Memory B cell (primary cell): ENCODE measurements around the gene SHISA7.

Experiments used
- ATAC-seq: fragments of 150-1000 bp; cut with Tn5 transposase; 2 replicates; pipeline ENCODE4 v1.10.0; 2021; ENCODE audit warnings: low read depth, mild to moderate bottlenecking, moderate library complexity
- DNase-seq, 2 donors: peaks; one replicate each; pipeline ENCODE4 v3.0.0; 2022; ENCODE audit warnings: low spot score in 2 of 2
- H3K27ac Mint-ChIP-seq: one replicate; pipeline ENCODE4 v1.8.0; 2022; ENCODE audit warnings: mild to moderate bottlenecking, moderate library complexity, mixed read lengths
- H3K27me3 Mint-ChIP-seq: one replicate; pipeline ENCODE4 v1.8.0; 2022; ENCODE audit warnings: mixed read lengths
- H3K36me3 Mint-ChIP-seq: one replicate; pipeline ENCODE4 v1.8.0; 2022; ENCODE audit warnings: mild to moderate bottlenecking, mixed read lengths
- H3K4me1 Mint-ChIP-seq: one replicate; pipeline ENCODE4 v1.8.0; 2022; ENCODE audit warnings: mixed read lengths
- H3K4me3 Mint-ChIP-seq: one replicate; pipeline ENCODE4 v1.8.0; 2022; ENCODE audit warnings: mild to moderate bottlenecking, moderate library complexity, mixed read lengths
- H3K9me3 Mint-ChIP-seq: one replicate; pipeline ENCODE4 v1.8.0; 2022; ENCODE audit warnings: mixed read lengths

Gene SHISA7

GRCh38 chr19:55484593-55485438, 41.7 kb upstream of the SHISA7 start, which contains the start of gene NAT14:
NAT14 (plus strand) TSS chr19:55485188; CDS start chr19:55485709, 521 bp downstream.
- Mint-ChIP-seq H3K4me1 (peaks cover 9% of the 10 kb centered on the region), H3K27me3 (no peaks in the 10 kb centered on the region), H3K9me3 (no peaks in the 10 kb centered on the region), H3K4me3 (peak within 1 kb of the TSS; percentile 80), H3K36me3 (peaks cover 2% of the 10 kb centered on the region), H3K27ac (peak within 1 kb of the TSS; percentile 58)
- DNase-seq (peak; percentile 70 to 81), ATAC-seq (peak; percentile 83)

- Mint-ChIP-seq H3K9me3 (no peaks in the 10 kb centered on the region), H3K27ac (no peak overlapping the region), H3K27me3 (no peaks in the 10 kb centered on the region), H3K4me1 (peaks cover 15% of the 10 kb centered on the region), H3K4me3 (peak overlapping the region; percentile 63), H3K36me3 (peaks cover 7% of the 10 kb centered on the region)
- ATAC-seq, result no peak
- no peak for DNase-seq
These were observed 40.8 kb upstream of the SHISA7 start for GRCh38 chr19:55483706-55484592.

GRCh38 chr19:55482967-55483705, 40.0 kb upstream of the SHISA7 start:
- Mint-ChIP-seq H3K27ac (no peak overlapping the region), H3K4me1 (peaks cover 20% of the 10 kb centered on the region), H3K36me3 (peaks cover 12% of the 10 kb centered on the region), H3K9me3 (no peaks in the 10 kb centered on the region), H3K27me3 (no peaks in the 10 kb centered on the region), H3K4me3 (no peak overlapping the region)
- ATAC-seq (no peak), DNase-seq (no peak)

- no peaks in the 10 kb centered on the region for H3K27me3 Mint-ChIP-seq
- ATAC-seq (no peak), DNase-seq (no peak)
- H3K9me3 Mint-ChIP-seq, result no peaks in the 10 kb centered on the region
- no peak overlapping the region for H3K27ac Mint-ChIP-seq
- H3K4me1 Mint-ChIP-seq, result peaks cover 25% of the 10 kb centered on the region
- H3K4me3 Mint-ChIP-seq, result no peak overlapping the region
- peaks cover 12% of the 10 kb centered on the region for H3K36me3 Mint-ChIP-seq
These were observed 39.3 kb upstream of the SHISA7 start for GRCh38 chr19:55482156-55482961.

- ATAC-seq, result no peak
- no peaks in the 10 kb centered on the region for H3K27me3 Mint-ChIP-seq
- H3K27ac Mint-ChIP-seq, result no peak overlapping the region
- no peaks in the 10 kb centered on the region for H3K9me3 Mint-ChIP-seq
- no peak overlapping the region for H3K4me3 Mint-ChIP-seq
- H3K4me1 Mint-ChIP-seq, result peaks cover 25% of the 10 kb centered on the region
- H3K36me3 Mint-ChIP-seq, result peaks cover 12% of the 10 kb centered on the region
- no peak for DNase-seq
These were observed 38.7 kb upstream of the SHISA7 start for GRCh38 chr19:55481794-55482155.

GRCh38 chr19:55481148-55481793, 38.2 kb upstream of the SHISA7 start:
- Mint-ChIP-seq H3K4me1 (peaks cover 25% of the 10 kb centered on the region), H3K4me3 (no peak overlapping the region), H3K27me3 (no peaks in the 10 kb centered on the region), H3K36me3 (peaks cover 12% of the 10 kb centered on the region), H3K9me3 (no peaks in the 10 kb centered on the region), H3K27ac (no peak overlapping the region)
- DNase-seq (no peak), ATAC-seq (no peak)

- Mint-ChIP-seq H3K27me3 (no peaks in the 10 kb centered on the region), H3K4me1 (peaks cover 21% of the 10 kb centered on the region), H3K9me3 (no peaks in the 10 kb centered on the region), H3K36me3 (peaks cover 12% of the 10 kb centered on the region), H3K27ac (peak overlapping the region; percentile 30), H3K4me3 (peak overlapping the region; percentile 2)
- no peak for DNase-seq
- no peak for ATAC-seq
These were observed 36.5 kb upstream of the SHISA7 start for GRCh38 chr19:55479451-55480230.

- H3K27me3 Mint-ChIP-seq, result no peaks in the 10 kb centered on the region
- no peak for ATAC-seq
- H3K4me3 Mint-ChIP-seq, result no peak overlapping the region
- peak overlapping the region; percentile 30 for H3K27ac Mint-ChIP-seq
- no peak for DNase-seq
- no peaks in the 10 kb centered on the region for H3K9me3 Mint-ChIP-seq
- H3K36me3 Mint-ChIP-seq, result peaks cover 12% of the 10 kb centered on the region
- peaks cover 21% of the 10 kb centered on the region for H3K4me1 Mint-ChIP-seq
These were observed 35.9 kb upstream of the SHISA7 start for GRCh38 chr19:55479045-55479444.

- H3K27me3 Mint-ChIP-seq, result no peaks in the 10 kb centered on the region
- H3K27ac Mint-ChIP-seq, result peak overlapping the region; percentile 30
- ATAC-seq (no peak), DNase-seq (no peak)
- peaks cover 21% of the 10 kb centered on the region for H3K4me1 Mint-ChIP-seq
- peak overlapping the region; percentile 52 for H3K4me3 Mint-ChIP-seq
- H3K9me3 Mint-ChIP-seq, result no peaks in the 10 kb centered on the region
- peaks cover 12% of the 10 kb centered on the region for H3K36me3 Mint-ChIP-seq
These were observed 35.3 kb upstream of the SHISA7 start for GRCh38 chr19:55478364-55478763.

- no peak for DNase-seq
- H3K36me3 Mint-ChIP-seq, result peaks cover 12% of the 10 kb centered on the region
- H3K27ac Mint-ChIP-seq, result no peak overlapping the region
- no peak for ATAC-seq
- H3K4me1 Mint-ChIP-seq, result peaks cover 21% of the 10 kb centered on the region
- no peaks in the 10 kb centered on the region for H3K9me3 Mint-ChIP-seq
- H3K4me3 Mint-ChIP-seq, result peak overlapping the region; percentile 52
- no peaks in the 10 kb centered on the region for H3K27me3 Mint-ChIP-seq
These were observed 34.8 kb upstream of the SHISA7 start for GRCh38 chr19:55477905-55478304.

- peaks cover 21% of the 10 kb centered on the region for H3K4me1 Mint-ChIP-seq
- H3K4me3 Mint-ChIP-seq, result peak within 1 kb of the TSS; percentile 89
- peak within 1 kb of the TSS; percentile 92 for H3K27ac Mint-ChIP-seq
- peaks cover 12% of the 10 kb centered on the region for H3K36me3 Mint-ChIP-seq
- peak; percentile 93 to 96 for DNase-seq
- no peaks in the 10 kb centered on the region for H3K9me3 Mint-ChIP-seq
- H3K27me3 Mint-ChIP-seq, result no peaks in the 10 kb centered on the region
- peak; percentile 91 for ATAC-seq
These were observed 33.1 kb upstream of the SHISA7 start, which contains the start of gene ZNF628 for GRCh38 chr19:55476100-55476775. ZNF628 (plus strand) TSS chr19:55476617; CDS start chr19:55479911, 3,294 bp downstream.
